ENCODE data around the gene ASB4.
"Not testable (repeated sequence)": the region's sequence is repeated elsewhere in the genome, so short reads cannot be mapped to it uniquely, and the experiment has no call there.

Gene ASB4, protein sequence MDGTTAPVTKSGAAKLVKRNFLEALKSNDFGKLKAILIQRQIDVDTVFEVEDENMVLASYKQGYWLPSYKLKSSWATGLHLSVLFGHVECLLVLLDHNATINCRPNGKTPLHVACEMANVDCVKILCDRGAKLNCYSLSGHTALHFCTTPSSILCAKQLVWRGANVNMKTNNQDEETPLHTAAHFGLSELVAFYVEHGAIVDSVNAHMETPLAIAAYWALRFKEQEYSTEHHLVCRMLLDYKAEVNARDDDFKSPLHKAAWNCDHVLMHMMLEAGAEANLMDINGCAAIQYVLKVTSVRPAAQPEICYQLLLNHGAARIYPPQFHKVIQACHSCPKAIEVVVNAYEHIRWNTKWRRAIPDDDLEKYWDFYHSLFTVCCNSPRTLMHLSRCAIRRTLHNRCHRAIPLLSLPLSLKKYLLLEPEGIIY

GRCh38 chr7:95485391-95486123, at the start of gene ASB4:
TSS of gene ASB4 (plus strand) at chr7:95485943. CDS start at chr7:95485972, 29 bp downstream.
- DNase-seq (ENCODE audit: low spot score) = no peak

DNA sequence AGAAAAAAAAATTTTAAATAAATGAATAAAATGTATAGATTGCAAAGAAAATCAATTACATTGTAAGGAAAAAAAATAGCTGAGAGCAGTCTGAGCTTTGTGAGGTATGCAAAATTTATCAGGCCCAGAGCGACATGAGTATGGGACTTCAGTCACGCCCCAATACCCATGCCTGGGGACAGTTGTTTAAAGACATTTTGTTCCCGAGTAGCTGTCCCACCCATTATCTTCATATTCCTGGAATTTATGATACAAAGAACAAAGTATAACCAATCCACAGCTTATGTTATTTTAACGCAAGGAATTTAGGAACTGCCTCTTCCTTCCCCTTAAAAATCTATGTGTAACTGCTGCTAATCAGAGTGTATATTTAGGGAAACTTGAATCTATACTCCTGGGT, 49.3 kb upstream of the ASB4 start:
- no peak for DNase-seq (ENCODE audit: low spot score)

- no peak for DNase-seq (ENCODE audit: low spot score)
Observed at GRCh38 chr7:95440394-95441038, 45.2 kb upstream of the ASB4 start.

DNA sequence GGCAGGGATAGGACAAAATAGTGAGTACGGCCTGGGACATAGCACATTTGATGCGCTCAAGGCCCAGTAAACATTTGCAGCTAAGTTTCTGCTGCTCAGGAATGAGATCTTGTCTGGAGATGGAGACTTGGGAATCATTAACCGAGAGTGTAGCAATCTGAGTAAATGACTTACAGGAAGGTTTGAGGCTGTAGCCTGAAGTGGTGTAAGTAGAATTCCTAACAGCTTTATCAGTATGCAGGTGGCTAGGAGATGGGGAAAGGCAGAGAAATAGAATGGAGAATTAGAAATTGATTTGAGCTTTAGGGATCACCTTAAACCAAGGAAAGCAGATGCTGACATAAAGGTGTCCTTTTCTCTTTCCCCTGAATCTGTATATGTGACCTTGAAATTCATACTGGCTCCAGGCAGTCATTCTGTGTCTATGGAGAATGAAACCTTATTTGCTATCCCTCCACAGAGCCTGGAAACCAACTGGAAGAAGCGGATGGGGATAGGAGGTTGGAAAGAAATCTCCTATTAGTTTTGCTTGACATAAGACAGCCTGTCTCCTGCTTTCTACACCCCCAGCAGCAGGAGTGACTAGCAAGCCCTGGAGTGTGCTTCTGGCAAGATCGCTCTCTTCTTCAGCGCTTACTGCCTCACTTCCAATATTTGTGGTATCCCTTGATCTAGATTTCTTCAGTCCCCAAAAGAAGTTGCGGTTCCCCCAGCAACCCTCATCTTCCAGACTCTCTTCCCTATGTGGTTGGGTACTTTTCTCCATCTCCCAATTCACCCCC, 44.5 kb upstream of the ASB4 start:
- DNase-seq (ENCODE audit: low spot score) = no peak

DNA sequence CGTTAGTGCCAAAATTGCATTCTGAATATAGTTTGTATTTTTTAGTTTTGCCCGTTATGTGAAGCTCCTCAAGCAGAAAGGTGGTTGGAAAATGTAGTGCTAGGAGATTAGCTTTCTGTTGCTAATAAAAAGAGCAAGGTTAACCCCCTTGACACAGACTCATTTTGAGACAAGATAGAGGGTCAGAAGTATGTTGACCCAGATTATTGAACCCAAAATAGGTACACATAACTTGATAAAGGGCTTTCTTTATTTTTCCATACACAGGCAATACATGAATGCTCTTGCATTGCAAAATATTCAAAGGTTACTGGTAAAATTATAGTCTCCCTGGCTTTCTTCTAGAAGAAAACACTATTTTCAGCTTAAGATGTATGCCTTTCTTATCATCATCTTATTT, 40.9 kb upstream of the ASB4 start:
- no peak for DNase-seq (ENCODE audit: low spot score)

GRCh38 chr7:95446618-95447017, 39.1 kb upstream of the ASB4 start:
- DNase-seq (ENCODE audit: low spot score) = no peak

GRCh38 chr7:95454438-95455045, 31.2 kb upstream of the ASB4 start:
- DNase-seq (ENCODE audit: low spot score) = no peak

- DNase-seq (ENCODE audit: low spot score) = no peak
Observed at GRCh38 chr7:95457947-95458346, 27.8 kb upstream of the ASB4 start.

DNA sequence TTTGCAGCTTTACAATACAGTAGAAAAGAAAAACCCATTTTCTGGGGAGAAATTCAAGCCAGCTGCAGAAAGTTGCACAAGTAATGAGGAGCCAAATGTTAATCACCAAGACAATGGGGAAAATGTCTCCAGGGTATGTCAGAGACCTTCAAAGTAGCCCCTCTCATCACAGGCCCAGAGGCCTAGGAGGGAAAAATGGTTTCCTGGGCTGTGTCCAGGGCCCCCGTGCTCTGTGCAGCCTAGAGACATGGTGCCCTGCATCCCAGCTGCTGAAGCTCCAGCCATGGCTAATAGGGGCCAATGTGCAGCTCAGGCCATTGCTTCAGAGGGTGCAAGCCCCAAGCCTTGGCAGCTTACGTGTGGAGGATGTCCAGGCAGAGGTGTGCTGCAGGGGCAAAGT, 25.1 kb upstream of the ASB4 start:
- not testable (repeated sequence) for DNase-seq (ENCODE audit: low spot score)

- DNase-seq (ENCODE audit: low spot score) = no peak
Observed at GRCh38 chr7:95467912-95468607, 17.7 kb upstream of the ASB4 start.

DNA sequence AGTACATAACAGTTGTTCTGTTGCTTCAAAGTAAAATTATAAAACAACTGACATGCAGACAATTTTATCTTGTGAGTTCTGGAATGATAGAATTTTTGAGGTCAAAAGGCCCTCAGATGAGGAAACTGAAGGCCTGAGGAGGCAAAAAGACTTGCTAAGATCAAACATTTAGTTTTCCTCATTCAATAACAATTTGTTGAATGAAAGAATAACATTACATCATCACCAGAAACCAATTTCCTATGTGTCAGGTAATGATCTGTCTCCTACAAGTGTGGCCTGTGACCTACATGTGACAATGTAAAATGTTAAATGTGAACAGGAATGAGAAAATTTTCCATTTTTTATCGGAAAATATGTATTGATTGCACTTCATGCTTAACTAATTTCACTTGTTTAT, 16.6 kb upstream of the ASB4 start:
- no peak for DNase-seq (ENCODE audit: low spot score)

DNA sequence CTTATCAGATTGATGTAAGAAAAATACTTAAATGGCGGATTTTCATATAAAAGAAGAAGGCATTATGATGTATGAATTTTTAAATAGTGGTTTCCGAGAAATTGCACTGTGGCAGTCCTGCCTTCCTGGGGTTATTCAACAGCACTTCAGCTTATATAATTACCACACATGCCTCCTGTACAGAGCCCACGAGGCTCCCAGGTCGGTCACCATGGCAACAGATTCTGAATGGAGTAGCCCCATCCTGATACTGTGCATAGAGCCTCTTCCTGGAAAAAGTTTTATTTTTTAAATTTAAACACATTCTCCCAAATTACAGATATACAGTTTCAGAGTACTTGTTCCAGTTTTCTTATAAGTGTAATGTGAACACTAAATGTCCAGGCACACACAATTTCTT, 15.9 kb upstream of the ASB4 start:
- DNase-seq (ENCODE audit: low spot score) = no peak

DNA sequence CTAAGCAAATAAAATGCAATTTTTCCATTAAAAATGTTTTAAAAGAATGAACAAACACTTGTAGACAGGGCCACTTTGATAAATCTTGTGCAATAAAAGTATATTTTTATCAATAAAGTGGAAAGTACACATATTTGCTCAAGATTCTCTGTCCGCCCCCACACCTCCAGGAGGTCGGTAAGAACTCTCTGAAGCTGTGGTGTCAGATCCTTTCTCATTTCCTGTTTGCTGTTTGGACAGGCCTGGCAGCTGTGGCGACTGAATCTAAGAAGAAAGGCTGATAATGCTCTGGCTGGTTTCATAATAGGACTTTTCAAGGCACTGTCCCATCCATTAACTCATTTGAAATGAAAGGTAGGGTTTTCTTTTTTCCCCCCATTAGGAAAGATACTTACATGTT, 15.3 kb upstream of the ASB4 start:
- DNase-seq (ENCODE audit: low spot score) = no peak

GRCh38 chr7:95471071-95471470, 14.7 kb upstream of the ASB4 start:
- no peak for DNase-seq (ENCODE audit: low spot score)

- no peak for DNase-seq (ENCODE audit: low spot score)
Observed at GRCh38 chr7:95472581-95473161, 13.1 kb upstream of the ASB4 start.

DNA sequence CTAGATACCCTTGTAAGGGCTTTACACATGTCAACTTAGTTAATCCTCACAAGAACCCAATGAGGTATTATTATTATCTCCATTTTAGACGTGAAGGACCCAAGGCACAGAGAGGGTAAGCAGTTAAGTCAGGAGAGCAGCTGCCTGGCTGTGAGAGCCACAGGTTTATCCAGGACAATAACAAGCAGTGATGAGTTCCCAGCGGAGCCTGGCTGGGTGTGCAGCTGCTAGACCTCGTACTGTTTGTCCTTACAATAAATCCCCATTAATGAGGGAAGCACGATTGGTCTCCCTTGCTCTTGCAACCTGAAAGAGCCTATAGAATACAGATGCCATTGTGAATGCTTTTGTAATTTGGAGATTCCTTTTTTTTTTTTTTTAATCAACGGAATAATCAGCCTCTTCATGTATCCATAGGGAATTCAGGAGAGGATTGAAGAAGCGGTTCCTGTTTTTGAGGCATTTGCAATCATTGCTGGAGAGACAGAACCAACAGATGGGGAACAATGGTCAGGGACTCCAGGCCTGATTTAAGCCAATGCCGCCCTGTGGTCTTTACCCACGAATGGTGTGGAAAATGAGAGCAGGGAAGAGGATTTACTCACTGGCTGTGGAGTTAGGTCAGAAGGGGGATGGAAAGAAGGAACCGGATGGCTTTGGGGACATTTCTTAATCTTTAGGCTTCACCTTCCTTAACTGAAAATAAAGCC, 12.3 kb upstream of the ASB4 start:
- DNase-seq (ENCODE audit: low spot score) = no peak

DNA sequence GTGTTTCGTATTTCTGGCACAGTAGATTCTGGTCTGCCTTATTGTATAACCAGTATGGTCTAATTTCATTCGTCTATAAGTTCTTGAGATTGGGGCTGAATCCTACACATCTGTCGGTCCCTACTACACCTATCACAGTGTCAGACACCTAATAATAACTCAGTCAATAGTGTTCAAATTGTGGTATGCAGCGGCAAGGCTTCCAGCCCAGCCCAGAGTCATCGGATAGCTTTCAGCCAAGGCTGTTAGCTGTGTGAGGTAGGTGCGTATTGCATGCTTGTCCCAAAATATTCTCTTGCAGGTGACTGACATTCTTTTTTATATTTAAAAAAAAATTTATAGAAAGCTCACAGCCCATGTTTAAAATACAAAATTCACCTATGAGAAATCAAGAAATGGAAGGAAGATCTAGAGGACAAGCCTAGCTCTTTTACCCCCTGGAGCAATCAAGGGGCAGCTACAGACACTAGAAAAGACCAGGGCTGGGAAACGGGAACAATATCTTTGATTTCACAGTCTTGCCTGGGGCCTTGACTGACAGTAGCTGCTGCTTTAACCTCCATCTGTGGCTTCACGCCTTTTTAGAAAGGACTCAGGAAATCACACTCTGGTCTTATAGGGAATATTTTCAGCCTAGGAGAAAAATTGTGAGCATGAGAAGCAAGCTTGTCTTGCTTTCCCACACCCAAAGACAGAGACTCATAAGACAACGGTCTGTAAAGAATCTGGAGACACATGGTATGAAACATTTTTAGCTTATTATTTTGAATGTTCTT, 9.5 kb upstream of the ASB4 start:
- no peak for DNase-seq (ENCODE audit: low spot score)

GRCh38 chr7:95476904-95477594, 8.7 kb upstream of the ASB4 start:
- peak; percentile 31 for DNase-seq (ENCODE audit: low spot score)
